ENCODE data around the gene NDUFA13.

Gene NDUFA13

DNA sequence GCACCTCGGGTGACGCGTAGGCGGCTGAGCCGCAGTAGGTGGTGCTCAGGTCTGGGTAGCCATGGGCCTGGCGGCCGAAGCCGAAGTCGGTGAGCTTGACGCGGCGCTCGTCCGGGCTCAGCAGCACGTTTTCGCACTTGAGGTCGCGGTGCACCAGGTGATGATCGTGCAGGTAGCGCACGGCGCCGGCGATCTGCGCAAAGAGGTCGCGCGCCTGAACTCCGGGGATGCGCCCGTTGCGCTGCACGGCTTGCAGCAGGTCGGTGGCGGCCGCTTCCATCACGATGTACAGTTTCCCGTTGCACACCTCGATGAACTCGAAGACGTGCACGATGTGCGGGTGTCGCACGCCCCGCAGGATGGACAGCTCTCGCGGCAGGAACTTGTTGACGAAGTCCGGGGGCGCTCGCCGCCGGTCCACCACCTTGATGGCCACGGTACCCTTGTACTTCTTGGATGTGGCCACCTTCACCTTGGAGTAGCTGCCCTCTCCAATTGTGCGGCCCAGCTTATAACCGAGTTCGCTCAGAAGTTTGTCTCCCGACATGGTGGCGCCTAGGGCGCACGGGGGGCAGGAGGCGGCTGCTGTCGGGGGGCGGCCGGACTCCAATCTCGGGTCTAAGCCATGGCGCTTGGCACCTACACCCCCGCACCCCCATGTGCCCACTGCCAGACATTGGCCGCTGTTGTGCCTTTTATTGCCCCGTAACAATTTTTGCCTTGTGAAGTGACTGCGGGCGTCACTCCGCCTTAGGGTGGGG is 964 bp upstream of the NDUFA13 start, which contains the start of gene TSSK6:
TSSK6 (minus strand) TSS at position 668 of the 761 bp plus-strand sequence; CDS start at position 547, 121 bp downstream.
- TF ChIP-seq EZH2 (optimal IDR thresholded peaks at IDR 0.05; ENCODE audit: low read depth, low read length): no peak
- TF ChIP-seq CTCF (IDR thresholded peaks at IDR 0.05; ENCODE audit: low read length): no peak
- TF ChIP-seq EZH2phosphoT487 (IDR thresholded peaks at IDR 0.05; ENCODE audit: low read length): no peak
- DNase-seq: no peak
- no peaks in the 10 kb centered on the region for H3K9me3 ChIP-seq (replicated peaks; ENCODE audit: insufficient read depth, low read length)
- no peaks in the 10 kb centered on the region for H4K20me1 ChIP-seq (ENCODE audit: insufficient read depth, low read length)
- peaks cover 3% of the 10 kb centered on the region; the same call in 1 of the 2 replicates for H3K4me1 ChIP-seq (ENCODE audit: low read length)
- H3K9ac ChIP-seq (ENCODE audit: low read length): peak within 1 kb of the TSS; percentile 87
- H2AFZ ChIP-seq (ENCODE audit: low read length): peak within 1 kb of the TSS; percentile 99
- peaks cover 33% of the 10 kb centered on the region for H3K79me2 ChIP-seq (ENCODE audit: low read length)
- peak within 1 kb of the TSS; percentile 91 for H3K4me2 ChIP-seq (ENCODE audit: low read depth, low read length)
- H3F3A ChIP-seq (ENCODE audit: insufficient read depth, low read length): peaks cover 10% of the 10 kb centered on the region; the same call in 1 of the 2 replicates
- H3K4me3 ChIP-seq (ENCODE audit: low read length): peak within 1 kb of the TSS; percentile 98
- H3K9me2 ChIP-seq (replicated peaks; ENCODE audit: insufficient read depth, low read length): no peaks in the 10 kb centered on the region
- H3K36me3 ChIP-seq (replicated peaks; ENCODE audit: insufficient read depth, low read length): no peaks in the 10 kb centered on the region
- no peaks in the 10 kb centered on the region for H3K27me3 ChIP-seq (replicated peaks; ENCODE audit: insufficient read depth, low read length)
- peak within 1 kb of the TSS; percentile 51; the same call in 1 of the 2 replicates for H3K27ac ChIP-seq (ENCODE audit: low read length)

DNA sequence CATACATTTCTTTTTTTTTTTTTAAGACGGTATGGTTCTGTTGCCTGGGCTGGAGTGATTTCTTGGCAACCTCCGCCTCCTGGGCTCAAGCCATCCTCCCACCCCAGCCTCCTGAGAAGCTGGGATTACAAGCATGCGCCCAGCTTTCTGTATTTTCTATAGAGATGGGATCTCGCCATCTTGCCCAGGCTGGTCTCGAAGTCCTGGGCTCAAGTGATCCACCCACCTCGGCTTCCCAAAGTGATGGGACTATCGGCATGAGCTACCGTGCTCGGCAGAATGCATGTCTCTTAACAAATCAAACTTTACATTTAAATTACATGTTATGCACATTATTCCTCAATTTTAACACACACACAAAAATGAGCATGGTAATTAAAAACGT is 1.2 kb downstream of the NDUFA13 start:
- DNase-seq: no peak

DNA sequence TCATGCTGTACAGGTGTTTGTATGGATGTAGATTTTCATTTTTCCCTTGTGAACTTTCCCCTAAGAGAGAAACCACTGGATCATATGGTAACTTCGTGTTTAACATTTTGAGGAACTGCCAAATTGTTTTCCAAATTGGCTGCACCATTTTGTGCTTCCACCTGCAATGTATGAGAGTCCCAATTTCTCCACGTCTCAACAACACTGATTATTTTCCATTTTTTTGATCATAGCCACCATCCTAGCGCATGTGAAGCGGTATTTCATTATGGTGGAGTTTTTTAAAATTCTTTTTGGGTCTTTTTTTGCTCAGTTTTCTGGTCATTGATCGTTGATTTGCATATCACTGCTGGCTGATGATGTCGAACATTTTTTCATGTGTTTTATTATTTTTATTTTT is 5.0 kb downstream of the NDUFA13 start:
- H3K79me2 ChIP-seq (ENCODE audit: low read length): peaks cover 53% of the 10 kb centered on the region

More for the DNA sequence above, 1.2 kb downstream of the NDUFA13 start:
- no peak overlapping the region for H3K27ac ChIP-seq (ENCODE audit: low read length)
- peak overlapping the region; percentile 91; the same call in 1 of the 2 replicates for H3K4me2 ChIP-seq (ENCODE audit: low read depth, low read length)
- H3K79me2 ChIP-seq (ENCODE audit: low read length): peaks cover 46% of the 10 kb centered on the region
- no peaks in the 10 kb centered on the region for H3K9me2 ChIP-seq (replicated peaks; ENCODE audit: insufficient read depth, low read length)
- no peak overlapping the region for H3K9ac ChIP-seq (ENCODE audit: low read length)
- no peaks in the 10 kb centered on the region for H3K36me3 ChIP-seq (replicated peaks; ENCODE audit: insufficient read depth, low read length)
- no peak overlapping the region for H3K4me3 ChIP-seq (ENCODE audit: low read length)
- H3F3A ChIP-seq (ENCODE audit: insufficient read depth, low read length): peaks cover 10% of the 10 kb centered on the region; the same call in 1 of the 2 replicates
- no peaks in the 10 kb centered on the region for H3K9me3 ChIP-seq (replicated peaks; ENCODE audit: insufficient read depth, low read length)
- peaks cover 3% of the 10 kb centered on the region; the same call in 1 of the 2 replicates for H3K4me1 ChIP-seq (ENCODE audit: low read length)
- H4K20me1 ChIP-seq (ENCODE audit: insufficient read depth, low read length): no peaks in the 10 kb centered on the region
- H2AFZ ChIP-seq (ENCODE audit: low read length): no peak overlapping the region
- TF ChIP-seq EZH2 (optimal IDR thresholded peaks at IDR 0.05; ENCODE audit: low read depth, low read length): no peak
- no peaks in the 10 kb centered on the region for H3K27me3 ChIP-seq (replicated peaks; ENCODE audit: insufficient read depth, low read length)

More for the DNA sequence above, 5.0 kb downstream of the NDUFA13 start:
- H3K4me3 ChIP-seq (ENCODE audit: low read length): no peak overlapping the region
- no peaks in the 10 kb centered on the region for H4K20me1 ChIP-seq (ENCODE audit: insufficient read depth, low read length)
- TF ChIP-seq EZH2phosphoT487 (IDR thresholded peaks at IDR 0.05; ENCODE audit: low read length) (no peak), EZH2 (optimal IDR thresholded peaks at IDR 0.05; ENCODE audit: low read depth, low read length) (no peak), CTCF (IDR thresholded peaks at IDR 0.05; ENCODE audit: low read length) (no peak)
- H3K9me3 ChIP-seq (replicated peaks; ENCODE audit: insufficient read depth, low read length): no peaks in the 10 kb centered on the region
- no peaks in the 10 kb centered on the region for H3K27me3 ChIP-seq (replicated peaks; ENCODE audit: insufficient read depth, low read length)
- peaks cover 10% of the 10 kb centered on the region; the same call in 1 of the 2 replicates for H3F3A ChIP-seq (ENCODE audit: insufficient read depth, low read length)
- no peak overlapping the region for H3K27ac ChIP-seq (ENCODE audit: low read length)
- no peaks in the 10 kb centered on the region for H3K36me3 ChIP-seq (replicated peaks; ENCODE audit: insufficient read depth, low read length)
- H3K4me1 ChIP-seq (ENCODE audit: low read length): peaks cover 3% of the 10 kb centered on the region; the same call in 1 of the 2 replicates
- no peak for DNase-seq
- H3K9ac ChIP-seq (ENCODE audit: low read length): no peak overlapping the region
- no peaks in the 10 kb centered on the region for H3K9me2 ChIP-seq (replicated peaks; ENCODE audit: insufficient read depth, low read length)
- H2AFZ ChIP-seq (ENCODE audit: low read length): no peak overlapping the region
- H3K4me2 ChIP-seq (ENCODE audit: low read depth, low read length): no peak overlapping the region
